ENCODE measurements around the gene NOC2L.

Gene NOC2L

GRCh38 chr1:904310-904950, 54.6 kb downstream of the NOC2L start:
- peak overlapping the region; percentile 57 for H3K27ac ChIP-seq (replicated peaks)
- peak; percentile 76 to 78 for DNase-seq (ENCODE audit: low read depth in 1 of 2, low spot score in 1 of 2)
- no peaks in the 10 kb centered on the region for H3K27me3 ChIP-seq (ENCODE audit: insufficient read depth, poor library complexity, severe bottlenecking)
- H3K4me3 ChIP-seq (replicated peaks; ENCODE audit: insufficient read depth, low read length) = peak overlapping the region; percentile 36
- TF ChIP-seq REST (IDR thresholded peaks at IDR 0.05; ENCODE audit: insufficient replicate concordance, low read depth) (no peak), POLR2AphosphoS5 (IDR thresholded peaks at IDR 0.05; ENCODE audit: low read depth) (no peak; the same call in 1 of the 2 replicates), CTCF (IDR thresholded peaks at IDR 0.05; ENCODE audit: insufficient read depth, low read length) (peak; percentile 28), SPI1 (IDR thresholded peaks at IDR 0.05; ENCODE audit: borderline replicate concordance, low read depth) (peak; percentile 25; the same call in 1 of the 2 replicates)

DNA sequence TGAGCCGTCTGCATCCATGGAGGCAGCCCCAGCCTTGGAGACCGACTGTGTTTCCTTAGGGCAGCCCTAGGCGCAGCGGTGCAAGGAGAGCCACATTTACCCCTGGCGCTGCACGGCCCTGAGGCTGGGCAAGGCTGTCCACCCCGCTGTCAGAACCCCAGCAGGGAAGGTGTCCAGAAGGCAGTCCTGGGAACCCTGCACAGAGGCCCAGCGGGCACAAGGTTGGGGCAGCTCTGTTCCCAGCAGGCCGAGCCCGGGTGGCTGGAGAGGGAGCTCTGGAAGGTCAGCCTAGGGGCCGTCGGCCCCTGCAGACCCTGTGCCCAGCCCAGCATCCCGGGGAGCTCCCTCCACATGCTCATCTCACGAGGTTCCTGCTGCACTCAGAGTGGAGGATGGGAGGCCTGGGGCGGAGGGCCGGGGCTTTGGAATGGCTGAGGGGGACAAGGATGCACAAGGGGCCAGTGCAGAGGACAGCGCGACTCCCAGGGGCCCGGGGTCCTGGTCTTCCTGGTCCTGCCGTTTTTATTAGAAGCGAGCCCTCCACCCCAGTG, 55.3 kb downstream of the NOC2L start:
- TF ChIP-seq REST (IDR thresholded peaks at IDR 0.05; ENCODE audit: insufficient replicate concordance, low read depth) (no peak), SPI1 (IDR thresholded peaks at IDR 0.05; ENCODE audit: borderline replicate concordance, low read depth) (no peak), POLR2AphosphoS5 (IDR thresholded peaks at IDR 0.05; ENCODE audit: low read depth) (no peak), GABPA (IDR thresholded peaks at IDR 0.05; ENCODE audit: low read depth) (no peak), CTCF (IDR thresholded peaks at IDR 0.05; ENCODE audit: insufficient read depth, low read length) (no peak)
- Histone ChIP-seq H3K4me3 (replicated peaks; ENCODE audit: insufficient read depth, low read length) (no peak overlapping the region; the same call in 1 of the 2 replicates), H3K27me3 (ENCODE audit: insufficient read depth, poor library complexity, severe bottlenecking) (no peaks in the 10 kb centered on the region), H3K27ac (replicated peaks) (no peak overlapping the region)
- DNase-seq (ENCODE audit: low read depth in 1 of 2, low spot score in 1 of 2) = no peak

- Histone ChIP-seq H3K27ac (replicated peaks) (no peak overlapping the region), H3K4me3 (replicated peaks; ENCODE audit: insufficient read depth, low read length) (no peak overlapping the region), H3K27me3 (ENCODE audit: insufficient read depth, poor library complexity, severe bottlenecking) (peaks cover 4% of the 10 kb centered on the region)
- DNase-seq (ENCODE audit: low read depth in 1 of 2, low spot score in 1 of 2) = no peak
- TF ChIP-seq CTCF (IDR thresholded peaks at IDR 0.05; ENCODE audit: insufficient read depth, low read length) = no peak
- TF ChIP-seq GABPA (IDR thresholded peaks at IDR 0.05; ENCODE audit: low read depth) = no peak
- no peak for TF ChIP-seq SPI1 (IDR thresholded peaks at IDR 0.05; ENCODE audit: borderline replicate concordance, low read depth)
These were observed 55.8 kb downstream of the NOC2L start for GRCh38 chr1:903305-903704.
